ENCODE data around the gene ERF.

Gene ERF

GRCh38 chr19:42252365-42253244 lies 2.3 kb downstream of the ERF start:
- Histone ChIP-seq H3K36me3 (ENCODE audit: insufficient read depth, low read length) (no peaks in the 10 kb centered on the region), H3K4me1 (ENCODE audit: control insufficient read depth, insufficient read depth, low read length, unreplicated experiment) (peaks cover 16% of the 10 kb centered on the region), H3K27me3 (ENCODE audit: insufficient read depth, low read length) (no peaks in the 10 kb centered on the region), H2AFZ (ENCODE audit: low read length, unreplicated experiment) (no peak overlapping the region), H3K79me2 (ENCODE audit: control insufficient read depth, insufficient read depth, low read length, unreplicated experiment) (peaks cover 49% of the 10 kb centered on the region), H3K27ac (ENCODE audit: low read depth, low read length) (peak overlapping the region; percentile 73), H3K4me3 (ENCODE audit: low read depth, low read length) (peak overlapping the region; percentile 80)

- Histone ChIP-seq H2AFZ (ENCODE audit: low read length, unreplicated experiment) (no peak overlapping the region), H3K27ac (ENCODE audit: low read depth, low read length) (peak overlapping the region; percentile 46; the same call in 1 of the 2 replicates), H3K79me2 (ENCODE audit: control insufficient read depth, insufficient read depth, low read length, unreplicated experiment) (peaks cover 49% of the 10 kb centered on the region), H3K4me3 (ENCODE audit: low read depth, low read length) (peak overlapping the region; percentile 64), H3K27me3 (ENCODE audit: insufficient read depth, low read length) (no peaks in the 10 kb centered on the region), H3K36me3 (ENCODE audit: insufficient read depth, low read length) (no peaks in the 10 kb centered on the region), H3K4me1 (ENCODE audit: control insufficient read depth, insufficient read depth, low read length, unreplicated experiment) (peaks cover 16% of the 10 kb centered on the region)
Observed at GRCh38 chr19:42251572-42252358, 3.2 kb downstream of the ERF start.

GRCh38 chr19:42250666-42251531 lies 4.0 kb downstream of the ERF start:
- Histone ChIP-seq H3K79me2 (ENCODE audit: control insufficient read depth, insufficient read depth, low read length, unreplicated experiment) (peaks cover 49% of the 10 kb centered on the region), H3K4me3 (ENCODE audit: low read depth, low read length) (peak overlapping the region; percentile 64)

GRCh38 chr19:42250183-42250665 lies 4.7 kb downstream of the ERF start:
- H3K4me3 ChIP-seq (ENCODE audit: low read depth, low read length): peak overlapping the region; percentile 60; the same call in 1 of the 2 replicates
- H3K27ac ChIP-seq (ENCODE audit: low read depth, low read length): peak overlapping the region; percentile 40; the same call in 1 of the 2 replicates
- H3K79me2 ChIP-seq (ENCODE audit: control insufficient read depth, insufficient read depth, low read length, unreplicated experiment): peaks cover 49% of the 10 kb centered on the region
- no peaks in the 10 kb centered on the region for H3K36me3 ChIP-seq (ENCODE audit: insufficient read depth, low read length)
- no peak overlapping the region for H2AFZ ChIP-seq (ENCODE audit: low read length, unreplicated experiment)
- H3K27me3 ChIP-seq (ENCODE audit: insufficient read depth, low read length): no peaks in the 10 kb centered on the region
- peaks cover 16% of the 10 kb centered on the region for H3K4me1 ChIP-seq (ENCODE audit: control insufficient read depth, insufficient read depth, low read length, unreplicated experiment)

More at GRCh38 chr19:42250666-42251531, 4.0 kb downstream of the ERF start:
- H3K27ac ChIP-seq (ENCODE audit: low read depth, low read length): peak overlapping the region; percentile 40
- no peak overlapping the region for H2AFZ ChIP-seq (ENCODE audit: low read length, unreplicated experiment)
- H3K27me3 ChIP-seq (ENCODE audit: insufficient read depth, low read length): no peaks in the 10 kb centered on the region
- peaks cover 16% of the 10 kb centered on the region for H3K4me1 ChIP-seq (ENCODE audit: control insufficient read depth, insufficient read depth, low read length, unreplicated experiment)
- H3K36me3 ChIP-seq (ENCODE audit: insufficient read depth, low read length): no peaks in the 10 kb centered on the region

GRCh38 chr19:42249769-42250168 lies 5.2 kb downstream of the ERF start:
- Histone ChIP-seq H3K4me1 (ENCODE audit: control insufficient read depth, insufficient read depth, low read length, unreplicated experiment) (peaks cover 16% of the 10 kb centered on the region), H3K27ac (ENCODE audit: low read depth, low read length) (no peak overlapping the region), H3K79me2 (ENCODE audit: control insufficient read depth, insufficient read depth, low read length, unreplicated experiment) (peaks cover 48% of the 10 kb centered on the region), H3K36me3 (ENCODE audit: insufficient read depth, low read length) (no peaks in the 10 kb centered on the region), H2AFZ (ENCODE audit: low read length, unreplicated experiment) (no peak overlapping the region), H3K27me3 (ENCODE audit: insufficient read depth, low read length) (no peaks in the 10 kb centered on the region), H3K4me3 (ENCODE audit: low read depth, low read length) (no peak overlapping the region)

GRCh38 chr19:42249149-42249750 lies 5.7 kb downstream of the ERF start:
- Histone ChIP-seq H3K79me2 (ENCODE audit: control insufficient read depth, insufficient read depth, low read length, unreplicated experiment) (peaks cover 43% of the 10 kb centered on the region), H3K4me3 (ENCODE audit: low read depth, low read length) (no peak overlapping the region), H3K36me3 (ENCODE audit: insufficient read depth, low read length) (no peaks in the 10 kb centered on the region), H3K27ac (ENCODE audit: low read depth, low read length) (no peak overlapping the region), H2AFZ (ENCODE audit: low read length, unreplicated experiment) (no peak overlapping the region), H3K4me1 (ENCODE audit: control insufficient read depth, insufficient read depth, low read length, unreplicated experiment) (peaks cover 16% of the 10 kb centered on the region), H3K27me3 (ENCODE audit: insufficient read depth, low read length) (no peaks in the 10 kb centered on the region)

- Histone ChIP-seq H3K4me3 (ENCODE audit: low read depth, low read length) (no peak overlapping the region), H3K36me3 (ENCODE audit: insufficient read depth, low read length) (no peaks in the 10 kb centered on the region), H2AFZ (ENCODE audit: low read length, unreplicated experiment) (no peak overlapping the region), H3K27ac (ENCODE audit: low read depth, low read length) (no peak overlapping the region), H3K4me1 (ENCODE audit: control insufficient read depth, insufficient read depth, low read length, unreplicated experiment) (peaks cover 16% of the 10 kb centered on the region), H3K27me3 (ENCODE audit: insufficient read depth, low read length) (no peaks in the 10 kb centered on the region), H3K79me2 (ENCODE audit: control insufficient read depth, insufficient read depth, low read length, unreplicated experiment) (peaks cover 38% of the 10 kb centered on the region)
Observed at GRCh38 chr19:42248270-42249148, 6.4 kb downstream of the ERF start.

- Histone ChIP-seq H3K4me1 (ENCODE audit: control insufficient read depth, insufficient read depth, low read length, unreplicated experiment) (peaks cover 16% of the 10 kb centered on the region), H3K27ac (ENCODE audit: low read depth, low read length) (no peak overlapping the region)
Observed at GRCh38 chr19:42247640-42248199, 7.2 kb downstream of the ERF start.

More at GRCh38 chr19:42247640-42248199, 7.2 kb downstream of the ERF start:
- H3K27me3 ChIP-seq (ENCODE audit: insufficient read depth, low read length): no peaks in the 10 kb centered on the region
- H3K79me2 ChIP-seq (ENCODE audit: control insufficient read depth, insufficient read depth, low read length, unreplicated experiment): peaks cover 30% of the 10 kb centered on the region
- H3K36me3 ChIP-seq (ENCODE audit: insufficient read depth, low read length): no peaks in the 10 kb centered on the region
- no peak overlapping the region for H2AFZ ChIP-seq (ENCODE audit: low read length, unreplicated experiment)
- H3K4me3 ChIP-seq (ENCODE audit: low read depth, low read length): no peak overlapping the region

Data from ACC112 (cell line).